Transverse colon (tissue), 4 donors: ENCODE data around the gene KIAA1549. TPM values are rescaled to one million over a fixed set of nuclear protein-coding genes. Genes with fewer than 3 reads are reported as not detected.

Experiments
- DNase-seq: peaks from one replicate; pipeline ENCODE4 v3.0.0-alpha.2; 2019
- H3K27ac ChIP-seq, 4 donors: fragments of 200-600 bp; sonication (generic); 2 replicates each; pipeline ENCODE4 v1.5.1; 2016 to 2018; ENCODE audit warnings: inconsistent platforms in 4 of 4
- H3K27me3 ChIP-seq: fragments of 200-600 bp; sonication (generic); 2 replicates; pipeline ENCODE4 v1.5.1; 2017; ENCODE audit warnings: inconsistent platforms
- H3K36me3 ChIP-seq, 4 donors: fragments of 200-600 bp; sonication (generic); 2 replicates each; pipeline ENCODE4 v1.5.1; 2017 to 2019; ENCODE audit warnings: inconsistent platforms in 4 of 4
- H3K4me1 ChIP-seq, 4 donors: fragments of 200-600 bp; sonication (generic); 2 replicates each; pipeline ENCODE4 v1.5.1; 2017 to 2020; ENCODE audit warnings: inconsistent platforms in 4 of 4
- H3K4me3 ChIP-seq, 4 donors: fragments of 200-600 bp; sonication (generic); 1 replicate in 1 of 4; 2 replicates in 3 of 4; pipeline versions ENCODE4 v1.5.1 to v1.6.1; 2017 to 2019; ENCODE audit warnings: inconsistent platforms in 4 of 4
- H3K9me3 ChIP-seq, 2 donors: fragments of 200-600 bp; sonication (generic); 2 replicates each; pipeline ENCODE4 v1.5.1; 2017 to 2019; ENCODE audit warnings: inconsistent platforms in 2 of 2
- EP300 ChIP-seq: sonication (generic); formaldehyde crosslinking; IDR thresholded peaks from one replicate; pipeline ENCODE4 v1.6.1; 2017; ENCODE audit warnings: antibody characterized with exemption, low read depth
- POLR2A ChIP-seq: fragments of 450-650 bp; IDR thresholded peaks from one replicate; pipeline ENCODE4 v1.6.1; 2016; ENCODE audit warnings: antibody characterized with exemption, mild to moderate bottlenecking, moderate library complexity
- POLR2AphosphoS5 ChIP-seq, 3 donors: sonication (generic); formaldehyde crosslinking; IDR thresholded peaks; one replicate each; pipeline ENCODE4 v1.6.1; 2016; ENCODE audit warnings: antibody characterized with exemption in 3 of 3
- WGBS, 2 donors: methylation state at CpG; one replicate each; pipeline ENCODE4 v1.1.5; 2018; ENCODE audit warnings: low coverage in 1 of 2; 5-methylcytosine and 5-hydroxymethylcytosine counted together
- in situ Hi-C, 4 donors: fragments of 200-750 bp; cut with MboI; loops; one replicate each; pipeline versions ENCODE4 v1.15.0 to v1.15.1; 2017; ENCODE audit warnings: low sequenced_read_pairs in 3 of 4, low pct_ligation_motif_present in 1 of 4, low pct_unique_long_range_greater_than_20kb in 1 of 4
- intact Hi-C: fragments of 100-400 bp; cut with DNase I; formaldehyde crosslinking; loops from one replicate; pipeline ENCODE4 v1.15.1; 2023; ENCODE audit warnings: low total_unique reads
- total RNA-seq, 4 donors: library from RNA; depleted of rRNA; stranded (reverse); fragments of >200 nt; gene quantifications; one replicate each; pipeline ENCODE4 v1.1.0, GENCODE V29; 2016
- TF ChIP-seq, protein P1 (sequence below), 5 experiments: fragments of 200-600 bp in 3 of 5; fragments of 450-650 bp in 2 of 5; sonication (generic) in 3 of 5; IDR thresholded peaks; 1 replicate in 2 of 5; 2 replicates in 3 of 5; pipeline ENCODE4 v1.5.1; 2016 to 2017; ENCODE audit warnings: antibody characterized with exemption in 5 of 5, inconsistent platforms in 3 of 5, mild to moderate bottlenecking in 2 of 5, moderate library complexity in 1 of 5

Gene KIAA1549
- total RNA-seq, 4 donors from 2014 or later: 0.37 to 1.5 (median 0.93) TPM

- no peaks in the 10 kb centered on the region for H3K27me3 ChIP-seq
- 82 to 83% methylated on average over 1 to 8 of the region's 8 CpGs for WGBS, 2 donors
- H3K4me1 ChIP-seq: no peaks in the 10 kb centered on the region
- intact Hi-C loops: no loop called here
- H3K36me3 ChIP-seq: no peaks in the 10 kb centered on the region
- TF ChIP-seq POLR2AphosphoS5 (IDR thresholded peaks at IDR 0.05) (no peak), EP300 (no peak), POLR2A (no peak)
- TF ChIP-seq, protein P1, sequence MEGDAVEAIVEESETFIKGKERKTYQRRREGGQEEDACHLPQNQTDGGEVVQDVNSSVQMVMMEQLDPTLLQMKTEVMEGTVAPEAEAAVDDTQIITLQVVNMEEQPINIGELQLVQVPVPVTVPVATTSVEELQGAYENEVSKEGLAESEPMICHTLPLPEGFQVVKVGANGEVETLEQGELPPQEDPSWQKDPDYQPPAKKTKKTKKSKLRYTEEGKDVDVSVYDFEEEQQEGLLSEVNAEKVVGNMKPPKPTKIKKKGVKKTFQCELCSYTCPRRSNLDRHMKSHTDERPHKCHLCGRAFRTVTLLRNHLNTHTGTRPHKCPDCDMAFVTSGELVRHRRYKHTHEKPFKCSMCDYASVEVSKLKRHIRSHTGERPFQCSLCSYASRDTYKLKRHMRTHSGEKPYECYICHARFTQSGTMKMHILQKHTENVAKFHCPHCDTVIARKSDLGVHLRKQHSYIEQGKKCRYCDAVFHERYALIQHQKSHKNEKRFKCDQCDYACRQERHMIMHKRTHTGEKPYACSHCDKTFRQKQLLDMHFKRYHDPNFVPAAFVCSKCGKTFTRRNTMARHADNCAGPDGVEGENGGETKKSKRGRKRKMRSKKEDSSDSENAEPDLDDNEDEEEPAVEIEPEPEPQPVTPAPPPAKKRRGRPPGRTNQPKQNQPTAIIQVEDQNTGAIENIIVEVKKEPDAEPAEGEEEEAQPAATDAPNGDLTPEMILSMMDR (IDR thresholded peaks at IDR 0.05): no peak
- no peaks in the 10 kb centered on the region for H3K9me3 ChIP-seq
- no peak for DNase-seq
- H3K4me3 ChIP-seq: no peak overlapping the region
- in situ Hi-C loops: loop anchor here in 2 of 4 donors (25.0 kb wide), 2 partner anchors 163 to 188 kb away; no protein-coding TSS in a partner anchor
- H3K27ac ChIP-seq: no peak overlapping the region
These were observed 82.4 kb downstream of the KIAA1549 start for GRCh38 chr7:138898802-138899201.

- DNase-seq: no peak
- H3K9me3 ChIP-seq: no peaks in the 10 kb centered on the region
- TF ChIP-seq POLR2A: no peak
- TF ChIP-seq, protein P1 (IDR thresholded peaks at IDR 0.05): no peak
- TF ChIP-seq EP300: no peak
- no peak for TF ChIP-seq POLR2AphosphoS5 (IDR thresholded peaks at IDR 0.05)
- WGBS, 2 donors: 64 to 65% methylated on average over 3 of the region's 3 CpGs
- no peak overlapping the region for H3K4me3 ChIP-seq
- H3K36me3 ChIP-seq: no peaks in the 10 kb centered on the region
- no peak overlapping the region for H3K27ac ChIP-seq
- intact Hi-C loops (no loop called here), in situ Hi-C loops (loop anchor here in 2 of 4 donors (25.0 kb wide), 2 partner anchors 164 to 189 kb away; no protein-coding TSS in a partner anchor)
- no peaks in the 10 kb centered on the region for H3K4me1 ChIP-seq
- no peaks in the 10 kb centered on the region for H3K27me3 ChIP-seq
These were observed 82.9 kb downstream of the KIAA1549 start for GRCh38 chr7:138898255-138898654.

DNA sequence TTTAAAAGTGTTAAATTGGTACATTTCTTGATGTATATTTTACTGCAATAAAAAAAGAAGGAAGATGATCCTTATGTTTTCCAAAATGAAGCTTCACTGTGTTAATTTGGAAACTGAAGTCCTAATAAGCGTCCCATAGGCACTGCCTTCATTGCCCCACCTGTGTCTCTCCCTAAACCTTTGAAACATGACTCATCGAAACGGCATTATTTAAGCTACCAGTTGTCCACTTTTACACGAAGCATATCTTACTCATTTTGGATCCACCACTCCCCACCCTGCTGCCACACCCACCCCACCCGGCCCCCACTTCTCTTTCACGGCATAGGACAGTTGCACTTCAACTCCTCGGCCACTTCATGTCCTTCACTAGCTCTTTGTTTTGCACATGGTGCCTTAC, 85.5 kb downstream of the KIAA1549 start:
- Histone ChIP-seq H3K27me3 (no peaks in the 10 kb centered on the region), H3K27ac (no peak overlapping the region), H3K4me1 (peaks cover 0 to 9% (median 0%) of the 10 kb centered on the region in 4 donors), H3K4me3 (no peak overlapping the region), H3K36me3 (no peaks in the 10 kb centered on the region), H3K9me3 (no peaks in the 10 kb centered on the region)
- WGBS, 2 donors: 78 to 81% methylated on average over 3 to 7 of the region's 7 CpGs
- intact Hi-C loops (no loop called here), in situ Hi-C loops (loop anchor here in 2 of 4 donors (25.0 kb wide), 2 partner anchors 167 to 192 kb away; no protein-coding TSS in a partner anchor)
- TF ChIP-seq POLR2A (no peak), POLR2AphosphoS5 (IDR thresholded peaks at IDR 0.05) (no peak), EP300 (no peak)
- no peak for DNase-seq

DNA sequence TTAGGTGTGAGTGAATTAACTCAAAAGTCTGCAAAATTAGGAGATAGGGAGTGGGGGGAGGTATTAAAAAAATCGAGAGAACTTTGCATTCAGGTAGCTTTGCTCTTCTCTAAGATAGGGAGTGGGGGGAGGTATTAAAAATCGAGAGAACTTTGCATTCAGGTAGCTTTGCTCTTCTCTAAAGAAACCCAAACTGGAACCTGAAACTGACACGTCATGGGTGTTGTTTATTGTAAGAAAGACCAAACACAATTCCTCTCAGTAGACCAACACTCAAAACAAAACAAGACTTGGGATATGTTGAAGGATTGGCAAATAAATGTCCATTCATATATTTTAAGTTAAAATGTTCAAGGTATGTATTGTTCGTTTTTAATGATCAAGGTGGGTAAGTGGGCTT, 87.9 kb downstream of the KIAA1549 start:
- Histone ChIP-seq H3K4me3 (no peak overlapping the region), H3K36me3 (no peaks in the 10 kb centered on the region), H3K27ac (no peak overlapping the region), H3K4me1 (peaks cover 0 to 9% (median 0%) of the 10 kb centered on the region in 4 donors), H3K9me3 (no peaks in the 10 kb centered on the region), H3K27me3 (no peaks in the 10 kb centered on the region)
- intact Hi-C loops (no loop called here), in situ Hi-C loops (loop anchor here in 2 of 4 donors (25.0 kb wide), 2 partner anchors 169 to 194 kb away; no protein-coding TSS in a partner anchor)
- TF ChIP-seq POLR2A (no peak), POLR2AphosphoS5 (IDR thresholded peaks at IDR 0.05) (no peak), EP300 (no peak)
- TF ChIP-seq, protein P1 (IDR thresholded peaks at IDR 0.05): no peak
- 81 to 84% methylated on average over 4 of the region's 4 CpGs for WGBS, 2 donors
- DNase-seq: no peak
